ENCODE results near the gene RNPS1. TPM values are rescaled to one million over a fixed set of nuclear protein-coding genes. Genes with fewer than 3 reads are reported as not detected.

Gene RNPS1
- total and polyA plus RNA-seq, 9 of the 15 experiments (the other 6 are each of a cell fraction or from before 2014, with no cell fraction given), result 44.9 to 338 (median 202) TPM

GRCh38 chr16:2251296-2252111 lies 16.4 kb downstream of the RNPS1 start, which contains the start of gene ECI1 (continued):
- TF ChIP-seq RNF2 (IDR thresholded peaks at IDR 0.05) (peak; percentile 80), PATZ1 (CRISPR knock-in tag; IDR thresholded peaks at IDR 0.05; ENCODE audit: borderline replicate concordance) (peak; percentile 68; the same call in 1 of the 2 replicates), ILK (tag; IDR thresholded peaks at IDR 0.05; ENCODE audit: borderline replicate concordance, low read depth) (no peak), ZNF584 (CRISPR knock-in tag; IDR thresholded peaks at IDR 0.05; ENCODE audit: low read depth) (no peak), KHSRP (IDR thresholded peaks at IDR 0.05) (no peak), PHF8 (IDR thresholded peaks at IDR 0.05; ENCODE audit: borderline replicate concordance, low read length) (peak; percentile 72; the same call in 1 of the 2 replicates), FOXK1 (CRISPR knock-in tag; IDR thresholded peaks at IDR 0.05; ENCODE audit: borderline replicate concordance) (no peak), ZNF280A (IDR thresholded peaks at IDR 0.05; ENCODE audit: low read depth, partially characterized antibody) (no peak), BMI1 (IDR thresholded peaks at IDR 0.05; ENCODE audit: low read length) (no peak), MLX (CRISPR knock-in tag; conservative IDR thresholded peaks at IDR 0.05) (no peak), SREBF2 (CRISPR knock-in tag; IDR thresholded peaks at IDR 0.05) (no peak), CBX2 (IDR thresholded peaks at IDR 0.05; ENCODE audit: insufficient read depth, low read length, poor library complexity, severe bottlenecking) (no peak), ZNF655 (CRISPR knock-in tag; IDR thresholded peaks at IDR 0.05) (no peak), MLLT1 (IDR thresholded peaks at IDR 0.05) (peak in 1 of 2 experiments; percentile 79; a peak in 2 of 4 replicates)

Data from K562 (cell line).